ENCODE results near the gene HCFC1R1. TPM values are rescaled to one million over a fixed set of nuclear protein-coding genes. Genes with fewer than 3 reads are reported as not detected.
A peak's percentile ranks its signal among the peaks of the same experiment; 100 is the strongest.

The HCFC1R1 gene
- total and polyA plus RNA-seq, 2 of the 8 experiments (the other 6 are each of a cell fraction or from before 2014, with no cell fraction given): 72.7 to 138 TPM

DNA sequence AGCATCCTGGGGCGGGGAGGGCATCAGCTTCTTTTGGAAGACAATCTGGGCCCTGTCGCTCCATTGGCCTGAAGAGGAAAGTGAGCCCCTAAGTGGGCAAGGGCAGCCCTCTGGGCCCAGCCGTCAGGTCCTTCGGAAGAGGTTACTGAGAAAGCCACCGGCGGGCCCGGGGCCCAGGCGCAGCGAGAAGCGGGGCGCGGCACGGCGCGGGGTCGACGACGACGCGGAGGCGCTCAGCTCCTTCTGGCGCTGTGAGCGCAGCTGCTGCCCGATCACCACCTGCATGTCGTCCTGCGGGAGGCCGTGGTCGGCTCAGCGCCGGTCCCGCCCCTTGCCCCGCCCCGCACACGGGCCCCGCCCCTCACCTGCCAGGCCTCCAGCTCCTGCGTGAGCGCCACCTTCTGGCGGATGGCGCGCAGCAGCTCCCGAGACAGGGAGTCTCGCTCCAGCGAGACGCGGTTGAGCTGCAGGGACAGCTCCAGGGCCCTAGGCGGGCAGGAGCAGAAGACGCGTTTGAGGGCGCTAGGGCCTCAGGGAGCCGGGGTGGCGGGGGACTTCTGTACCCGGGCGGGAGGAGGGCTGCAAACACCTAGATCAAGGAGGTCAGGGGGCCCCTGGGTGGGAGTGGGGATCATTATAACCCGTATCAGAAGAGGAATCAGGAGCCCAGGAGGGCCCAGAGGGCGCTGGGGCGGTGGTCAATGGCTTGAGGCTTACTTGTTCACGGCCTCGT is 4.4 kb upstream of the HCFC1R1 start:
- Histone ChIP-seq H3K79me1 (ENCODE audit: low read depth, low read length) (no peaks in the 10 kb centered on the region), H3K4ac (replicated peaks; ENCODE audit: insufficient read length, low read depth, low read length) (no peak overlapping the region), H3K23ac (ENCODE audit: insufficient read length) (no peak overlapping the region), H2BK20ac (ENCODE audit: low read length) (no peak overlapping the region), H3K27me3 (replicated peaks in 1 of 4; ENCODE audit: control insufficient read depth in 3 of 4, extremely low read depth in 1 of 4, insufficient read depth in 3 of 4, low read length in 3 of 4) (no peaks in the 10 kb centered on the region), H3K9me3 (ENCODE audit: insufficient read depth in 2 of 2, low read depth in 1 of 2, low read length in 1 of 2) (no peaks in the 10 kb centered on the region), H3K27ac (ENCODE audit: low read depth, low read length) (no peak overlapping the region), H2BK5ac (ENCODE audit: low read depth, low read length) (no peak overlapping the region), H2AFZ (ENCODE audit: low read length) (no peak overlapping the region), H3K4me3 (ENCODE audit: extremely low read depth in 1 of 4, insufficient read depth in 2 of 4, low read depth in 3 of 4, low read length in 4 of 4) (peak overlapping the region in 1 of 4 experiments; percentile 40; a peak in 3 of 8 replicates), H3K36me3 (ENCODE audit: control insufficient read depth in 2 of 4, insufficient read depth in 4 of 4, low read length in 3 of 4) (peaks cover 0 to 21% (median 9%) of the 10 kb centered on the region in 4 experiments; a peak in 7 of 8 replicates), H4K5ac (ENCODE audit: insufficient read length, low read depth, low read length) (no peak overlapping the region), H3K23me2 (ENCODE audit: low read depth, low read length) (peaks cover 5% of the 10 kb centered on the region; the same call in 1 of the 2 replicates), H3K9ac (replicated peaks in 1 of 4; ENCODE audit: extremely low read depth in 1 of 4, low read depth in 3 of 4, low read length in 3 of 4) (no peak overlapping the region), H2BK120ac (replicated peaks; ENCODE audit: low read depth, low read length) (no peak overlapping the region), H3K56ac (replicated peaks; ENCODE audit: insufficient read length, low read depth, low read length) (no peak overlapping the region), H3K18ac (ENCODE audit: extremely low read depth, low read length) (no peak overlapping the region), H4K8ac (ENCODE audit: extremely low read depth, insufficient read depth, low read length) (no peak overlapping the region), H4K91ac (replicated peaks; ENCODE audit: insufficient read length, low read length) (no peak overlapping the region), H3K4me1 (replicated peaks in 1 of 4; ENCODE audit: control insufficient read depth in 3 of 4, insufficient read depth in 4 of 4, low read length in 3 of 4) (peaks cover 0 to 12% (median 9%) of the 10 kb centered on the region in 4 experiments; a peak in 6 of 7 replicates), H2AK5ac (ENCODE audit: low read depth, low read length) (no peak overlapping the region), H3K79me2 (ENCODE audit: control insufficient read depth in 1 of 2, insufficient read depth in 2 of 2, low read length in 2 of 2) (no peaks in the 10 kb centered on the region), H2BK12ac (ENCODE audit: low read depth, low read length) (no peak overlapping the region), H3K14ac (ENCODE audit: insufficient read length) (no peak overlapping the region), H3K4me2 (ENCODE audit: insufficient read depth in 1 of 2, low read depth in 2 of 2, low read length in 2 of 2) (peak overlapping the region; percentile 6 to 70; a peak in 3 of 4 replicates), H2BK15ac (ENCODE audit: low read length) (no peak overlapping the region), H4K20me1 (replicated peaks in 1 of 2; ENCODE audit: control insufficient read depth in 1 of 2, insufficient read depth in 2 of 2, low read length in 2 of 2) (peaks cover 8 to 30% of the 10 kb centered on the region in 2 experiments)
- 12% methylated on average over 43 of the region's 58 CpGs; no CpG with 5 or more reads in 1 of the 2 experiments for WGBS, 2 experiments (ENCODE audit: extremely low coverage in 1 of 2, insufficient coverage in 1 of 2, insufficient read length in 1 of 2, insufficient replicate concordance in 2 of 2, low coverage in 1 of 2, low lambda C conversion rate in 2 of 2, missing lambda C conversion rate in 1 of 2)
- FAIRE-seq: no peak
- peak; percentile 85 to 98 for DNase-seq (ENCODE audit: low read depth in 1 of 2, low spot score in 2 of 2)
- ChIA-PET CTCF (ENCODE audit: partially characterized antibody) (interaction anchor here (0.6 to 23.8 kb wide), 27 partner anchors 9 to 130 kb away, joined by 3 to 639 read pairs (median 3); partner anchors contain the start of genes CLDN6, CLDN9, HCFC1R1 and THOC6), POLR2A (ENCODE audit: partially characterized antibody) (interaction anchor here (1.0 to 35.7 kb wide), 14 partner anchors 1 to 106 kb away, joined by 3 to 1808 read pairs (median 8); partner anchors contain the start of genes BICDL2, CLDN6, CLDN9 and HCFC1R1)
- TF ChIP-seq POLR2A (IDR thresholded peaks at IDR 0.05; ENCODE audit: control extremely low read depth in 1 of 2, low read depth in 2 of 2, low read length in 2 of 2) (peak in 1 of 2 experiments; percentile 74; a peak in 2 of 3 replicates), BCL11A (IDR thresholded peaks at IDR 0.05; ENCODE audit: low read depth in 2 of 2, low read length in 2 of 2) (no peak), SIX5 (IDR thresholded peaks at IDR 0.05; ENCODE audit: low read depth, low read length) (no peak), CTBP2 (IDR thresholded peaks at IDR 0.05; ENCODE audit: borderline replicate concordance, insufficient read depth, insufficient read length, low read length) (no peak), NRF1 (IDR thresholded peaks at IDR 0.05; ENCODE audit: low read depth, low read length) (0 out of 2 replicates have a peak, but pooled peaks have one; percentile 1), RXRA (IDR thresholded peaks at IDR 0.05; ENCODE audit: insufficient read depth, low read depth, low read length) (no peak), TEAD4 (IDR thresholded peaks at IDR 0.05; ENCODE audit: low read depth, low read length) (no peak)
- TF ChIP-seq, protein P1, sequence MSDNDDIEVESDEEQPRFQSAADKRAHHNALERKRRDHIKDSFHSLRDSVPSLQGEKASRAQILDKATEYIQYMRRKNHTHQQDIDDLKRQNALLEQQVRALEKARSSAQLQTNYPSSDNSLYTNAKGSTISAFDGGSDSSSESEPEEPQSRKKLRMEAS (IDR thresholded peaks at IDR 0.05): peak; percentile 80
- TF ChIP-seq, protein P2, sequence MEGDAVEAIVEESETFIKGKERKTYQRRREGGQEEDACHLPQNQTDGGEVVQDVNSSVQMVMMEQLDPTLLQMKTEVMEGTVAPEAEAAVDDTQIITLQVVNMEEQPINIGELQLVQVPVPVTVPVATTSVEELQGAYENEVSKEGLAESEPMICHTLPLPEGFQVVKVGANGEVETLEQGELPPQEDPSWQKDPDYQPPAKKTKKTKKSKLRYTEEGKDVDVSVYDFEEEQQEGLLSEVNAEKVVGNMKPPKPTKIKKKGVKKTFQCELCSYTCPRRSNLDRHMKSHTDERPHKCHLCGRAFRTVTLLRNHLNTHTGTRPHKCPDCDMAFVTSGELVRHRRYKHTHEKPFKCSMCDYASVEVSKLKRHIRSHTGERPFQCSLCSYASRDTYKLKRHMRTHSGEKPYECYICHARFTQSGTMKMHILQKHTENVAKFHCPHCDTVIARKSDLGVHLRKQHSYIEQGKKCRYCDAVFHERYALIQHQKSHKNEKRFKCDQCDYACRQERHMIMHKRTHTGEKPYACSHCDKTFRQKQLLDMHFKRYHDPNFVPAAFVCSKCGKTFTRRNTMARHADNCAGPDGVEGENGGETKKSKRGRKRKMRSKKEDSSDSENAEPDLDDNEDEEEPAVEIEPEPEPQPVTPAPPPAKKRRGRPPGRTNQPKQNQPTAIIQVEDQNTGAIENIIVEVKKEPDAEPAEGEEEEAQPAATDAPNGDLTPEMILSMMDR (IDR thresholded peaks at IDR 0.05; ENCODE audit: control extremely low read depth in 1 of 3, insufficient read depth in 1 of 3, low read depth in 1 of 3, low read length in 3 of 3): peak; percentile 85 to 95 (median 94)

All from H1 (cell line).